ENCODE results near the gene NLRP1.

GRCh38 chr17:5584383-5585286 is at the start of gene NLRP1:
- TF ChIP-seq, protein P1, sequence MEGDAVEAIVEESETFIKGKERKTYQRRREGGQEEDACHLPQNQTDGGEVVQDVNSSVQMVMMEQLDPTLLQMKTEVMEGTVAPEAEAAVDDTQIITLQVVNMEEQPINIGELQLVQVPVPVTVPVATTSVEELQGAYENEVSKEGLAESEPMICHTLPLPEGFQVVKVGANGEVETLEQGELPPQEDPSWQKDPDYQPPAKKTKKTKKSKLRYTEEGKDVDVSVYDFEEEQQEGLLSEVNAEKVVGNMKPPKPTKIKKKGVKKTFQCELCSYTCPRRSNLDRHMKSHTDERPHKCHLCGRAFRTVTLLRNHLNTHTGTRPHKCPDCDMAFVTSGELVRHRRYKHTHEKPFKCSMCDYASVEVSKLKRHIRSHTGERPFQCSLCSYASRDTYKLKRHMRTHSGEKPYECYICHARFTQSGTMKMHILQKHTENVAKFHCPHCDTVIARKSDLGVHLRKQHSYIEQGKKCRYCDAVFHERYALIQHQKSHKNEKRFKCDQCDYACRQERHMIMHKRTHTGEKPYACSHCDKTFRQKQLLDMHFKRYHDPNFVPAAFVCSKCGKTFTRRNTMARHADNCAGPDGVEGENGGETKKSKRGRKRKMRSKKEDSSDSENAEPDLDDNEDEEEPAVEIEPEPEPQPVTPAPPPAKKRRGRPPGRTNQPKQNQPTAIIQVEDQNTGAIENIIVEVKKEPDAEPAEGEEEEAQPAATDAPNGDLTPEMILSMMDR (IDR thresholded peaks at IDR 0.05 in 2 of 3, conservative IDR thresholded peaks at IDR 0.05 in 1 of 3; ENCODE audit: control insufficient read depth in 2 of 3, extremely low read depth in 1 of 3, insufficient read depth in 1 of 3, low read depth in 3 of 3, low read length in 3 of 3), result no peak
- TF ChIP-seq SREBF2 (IDR thresholded peaks at IDR 0.05; ENCODE audit: low read length) (no peak), ZSCAN29 (IDR thresholded peaks at IDR 0.05) (no peak), SMARCA5 (IDR thresholded peaks at IDR 0.05) (no peak), EZH2 (IDR thresholded peaks at IDR 0.05; ENCODE audit: borderline replicate concordance, control insufficient read depth, low read depth, low read length) (no peak), CHD2 (IDR thresholded peaks at IDR 0.05; ENCODE audit: borderline replicate concordance, low read depth, low read length) (no peak)
